ENCODE measurements around the gene NLN. TPM values are rescaled to one million over a fixed set of nuclear protein-coding genes. Genes with fewer than 3 reads are reported as not detected.
A peak's percentile ranks its signal among the peaks of the same experiment; 100 is the strongest.

Gene NLN
- total and polyA plus RNA-seq, 9 of the 15 experiments (the other 6 are each of a cell fraction or from before 2014, with no cell fraction given), result 6.9 to 45.2 (median 28.8) TPM

GRCh38 chr5:65776441-65777141, 54.6 kb downstream of the NLN start (continued):
- TF ChIP-seq ZMIZ1 (IDR thresholded peaks at IDR 0.05; ENCODE audit: low read depth in 2 of 2, low read length in 2 of 2), result no peak

GRCh38 chr5:65778126-65778525, 56.1 kb downstream of the NLN start:
- H3K27ac ChIP-seq (ENCODE audit: extremely low read depth, low read depth, low read length), result no peak overlapping the region
- H3K9me3 ChIP-seq (replicated peaks; ENCODE audit: control insufficient read depth, insufficient read depth, low read depth, low read length), result no peaks in the 10 kb centered on the region
- H3K4me1 ChIP-seq (replicated peaks in 1 of 2; ENCODE audit: control insufficient read depth in 2 of 2, insufficient read depth in 2 of 2, low read length in 2 of 2), result no peaks in the 10 kb centered on the region
- intact Hi-C loops (cut with micrococcal nuclease) (no loop called here), in situ Hi-C loops (cut with MboI) (no loop called here)
- no peak overlapping the region for H2AFZ ChIP-seq (ENCODE audit: low read depth, low read length)
- H3K4me3 ChIP-seq, result no peak overlapping the region
- H3K36me3 ChIP-seq (ENCODE audit: control insufficient read depth, insufficient read depth, low read length), result peaks cover 44% of the 10 kb centered on the region
- H3K9me1 ChIP-seq (ENCODE audit: control insufficient read depth, insufficient read depth, low read length), result no peaks in the 10 kb centered on the region
- FAIRE-seq (peak; percentile 49), ATAC-seq (no peak), DNase-seq (ENCODE audit: extremely low read depth in 1 of 4, low spot score in 3 of 4) (no peak)
- BruUV-seq (replicated peaks), result no TSS peak
- POLR2A ChIA-PET, result interaction anchor here (0.6 to 0.7 kb wide), 2 partner anchors 19 to 55 kb away, joined by 3 to 4 read pairs; no protein-coding TSS in a partner anchor
- no peak overlapping the region for H3K9ac ChIP-seq (ENCODE audit: insufficient read depth in 1 of 2, low read depth in 2 of 2, low read length in 2 of 2)
- CTCF ChIA-PET (ENCODE audit: low intra/inter-chr PET ratio), result interaction anchor here (0.7 kb wide), 1 partner anchor 987 kb away, joined by 3 read pairs; no protein-coding TSS in a partner anchor
- no peaks in the 10 kb centered on the region for H3K79me2 ChIP-seq (ENCODE audit: control insufficient read depth, insufficient read depth, low read length)
- WGBS (ENCODE audit: insufficient coverage, low coverage, missing lambda C conversion rate), result 43% methylated on average over 1 of the region's 1 CpG
- H3K27me3 ChIP-seq (ENCODE audit: control insufficient read depth in 2 of 2, insufficient read depth in 2 of 2, low read length in 2 of 2), result no peaks in the 10 kb centered on the region
- no peaks in the 10 kb centered on the region for H4K20me1 ChIP-seq (replicated peaks; ENCODE audit: control insufficient read depth, insufficient read depth, low read length)
- no peak overlapping the region for H3K4me2 ChIP-seq (ENCODE audit: insufficient read depth, low read length)
- no peak for TF ChIP-seq ZMIZ1 (IDR thresholded peaks at IDR 0.05; ENCODE audit: low read depth in 2 of 2, low read length in 2 of 2)
- TF ChIP-seq ZNF318 (IDR thresholded peaks at IDR 0.05; ENCODE audit: borderline replicate concordance in 1 of 2, low read depth in 1 of 2), result no peak
